ENCODE data around the gene IVD. TPM values are rescaled to one million over a fixed set of nuclear protein-coding genes. Genes with fewer than 3 reads are reported as not detected.

IVD gene
- total and polyA plus RNA-seq, 2 donors = 18.8 to 28.3 TPM

- peaks cover 33 to 47% of the 10 kb centered on the region in 2 donors for H3K36me3 ChIP-seq (ENCODE audit: control insufficient read depth in 2 of 2, insufficient read depth in 2 of 2, low read length in 1 of 2)
- WGBS = 98% methylated on average over 10 of the region's 10 CpGs
- no peak overlapping the region for H3K4me3 ChIP-seq (ENCODE audit: low read length in 2 of 2)
- H3K27me3 ChIP-seq (ENCODE audit: control insufficient read depth in 2 of 2, insufficient read depth in 1 of 2, low read length in 1 of 2) = no peaks in the 10 kb centered on the region
- no peak for DNase-seq (ENCODE audit: low read depth in 6 of 9, low spot score in 9 of 9)
- no peaks in the 10 kb centered on the region for H3K9me3 ChIP-seq (ENCODE audit: control insufficient read depth in 2 of 2, insufficient read depth in 1 of 2, low read length in 1 of 2)
- peaks cover 3 to 14% of the 10 kb centered on the region in 2 donors for H3K4me1 ChIP-seq (ENCODE audit: control insufficient read depth in 2 of 2, insufficient read depth in 2 of 2, low read length in 2 of 2)
- H3K27ac ChIP-seq (ENCODE audit: low read depth in 1 of 2, low read length in 1 of 2) = peak overlapping the region in 1 of 2 donors; percentile 33
Observed at GRCh38 chr15:40465939-40466338, 60.3 kb downstream of the IVD start.

- WGBS = 92% methylated on average over 7 of the region's 7 CpGs
- DNase-seq (ENCODE audit: low read depth in 6 of 9, low spot score in 9 of 9) = no peak
- Histone ChIP-seq H3K9me3 (ENCODE audit: control insufficient read depth in 2 of 2, insufficient read depth in 1 of 2, low read length in 1 of 2) (no peaks in the 10 kb centered on the region), H3K27ac (ENCODE audit: low read depth in 1 of 2, low read length in 1 of 2) (no peak overlapping the region), H3K27me3 (ENCODE audit: control insufficient read depth in 2 of 2, insufficient read depth in 1 of 2, low read length in 1 of 2) (peaks cover 0 to 5% of the 10 kb centered on the region in 2 donors), H3K4me1 (ENCODE audit: control insufficient read depth in 2 of 2, insufficient read depth in 2 of 2, low read length in 2 of 2) (peaks cover 3 to 19% of the 10 kb centered on the region in 2 donors), H3K4me3 (ENCODE audit: low read length in 2 of 2) (no peak overlapping the region), H3K36me3 (ENCODE audit: control insufficient read depth in 2 of 2, insufficient read depth in 2 of 2, low read length in 1 of 2) (peaks cover 31 to 47% of the 10 kb centered on the region in 2 donors)
Observed at GRCh38 chr15:40466426-40467260, 61.0 kb downstream of the IVD start.

GRCh38 chr15:40467261-40467615, 61.6 kb downstream of the IVD start:
- H3K9me3 ChIP-seq (ENCODE audit: control insufficient read depth in 2 of 2, insufficient read depth in 1 of 2, low read length in 1 of 2) = no peaks in the 10 kb centered on the region
- H3K27me3 ChIP-seq (ENCODE audit: control insufficient read depth in 2 of 2, insufficient read depth in 1 of 2, low read length in 1 of 2) = peaks cover 0 to 7% of the 10 kb centered on the region in 2 donors
- peaks cover 28 to 42% of the 10 kb centered on the region in 2 donors for H3K36me3 ChIP-seq (ENCODE audit: control insufficient read depth in 2 of 2, insufficient read depth in 2 of 2, low read length in 1 of 2)
- H3K4me3 ChIP-seq (ENCODE audit: low read length in 2 of 2) = no peak overlapping the region
- peaks cover 7 to 24% of the 10 kb centered on the region in 2 donors for H3K4me1 ChIP-seq (ENCODE audit: control insufficient read depth in 2 of 2, insufficient read depth in 2 of 2, low read length in 2 of 2)
- DNase-seq (ENCODE audit: low read depth in 6 of 9, low spot score in 9 of 9) = no peak
- no peak overlapping the region for H3K27ac ChIP-seq (ENCODE audit: low read depth in 1 of 2, low read length in 1 of 2)

- no peak overlapping the region for H3K27ac ChIP-seq (ENCODE audit: low read depth in 1 of 2, low read length in 1 of 2)
Observed at GRCh38 chr15:40468898-40469331, 63.3 kb downstream of the IVD start.

GRCh38 chr15:40469776-40470390, 64.3 kb downstream of the IVD start:
- Histone ChIP-seq H3K4me1 (ENCODE audit: control insufficient read depth in 2 of 2, insufficient read depth in 2 of 2, low read length in 2 of 2) (peaks cover 11 to 22% of the 10 kb centered on the region in 2 donors), H3K9me3 (ENCODE audit: control insufficient read depth in 2 of 2, insufficient read depth in 1 of 2, low read length in 1 of 2) (no peaks in the 10 kb centered on the region), H3K4me3 (ENCODE audit: low read length in 2 of 2) (peak overlapping the region in 1 of 2 donors; percentile 41), H3K27ac (ENCODE audit: low read depth in 1 of 2, low read length in 1 of 2) (peak overlapping the region in 1 of 2 donors; percentile 20), H3K27me3 (ENCODE audit: control insufficient read depth in 2 of 2, insufficient read depth in 1 of 2, low read length in 1 of 2) (peaks cover 0 to 7% of the 10 kb centered on the region in 2 donors), H3K36me3 (ENCODE audit: control insufficient read depth in 2 of 2, insufficient read depth in 2 of 2, low read length in 1 of 2) (peaks cover 13 to 22% of the 10 kb centered on the region in 2 donors)
- 96% methylated on average over 7 of the region's 7 CpGs for WGBS
- DNase-seq (ENCODE audit: low read depth in 6 of 9, low spot score in 9 of 9) = no peak

More at GRCh38 chr15:40468898-40469331, 63.3 kb downstream of the IVD start:
- no peak for DNase-seq (ENCODE audit: low read depth in 6 of 9, low spot score in 9 of 9)
- Histone ChIP-seq H3K9me3 (ENCODE audit: control insufficient read depth in 2 of 2, insufficient read depth in 1 of 2, low read length in 1 of 2) (no peaks in the 10 kb centered on the region), H3K4me3 (ENCODE audit: low read length in 2 of 2) (no peak overlapping the region), H3K27me3 (ENCODE audit: control insufficient read depth in 2 of 2, insufficient read depth in 1 of 2, low read length in 1 of 2) (peaks cover 0 to 7% of the 10 kb centered on the region in 2 donors), H3K36me3 (ENCODE audit: control insufficient read depth in 2 of 2, insufficient read depth in 2 of 2, low read length in 1 of 2) (peaks cover 21 to 31% of the 10 kb centered on the region in 2 donors), H3K4me1 (ENCODE audit: control insufficient read depth in 2 of 2, insufficient read depth in 2 of 2, low read length in 2 of 2) (peaks cover 11 to 25% of the 10 kb centered on the region in 2 donors)
- WGBS = 95% methylated on average over 4 of the region's 4 CpGs

- Histone ChIP-seq H3K36me3 (ENCODE audit: control insufficient read depth in 2 of 2, insufficient read depth in 2 of 2, low read length in 1 of 2) (peaks cover 7 to 15% of the 10 kb centered on the region in 2 donors), H3K9me3 (ENCODE audit: control insufficient read depth in 2 of 2, insufficient read depth in 1 of 2, low read length in 1 of 2) (no peaks in the 10 kb centered on the region), H3K27ac (ENCODE audit: low read depth in 1 of 2, low read length in 1 of 2) (peak within 1 kb of the TSS; percentile 47 to 61), H3K4me1 (ENCODE audit: control insufficient read depth in 2 of 2, insufficient read depth in 2 of 2, low read length in 2 of 2) (peaks cover 11 to 21% of the 10 kb centered on the region in 2 donors), H3K27me3 (ENCODE audit: control insufficient read depth in 2 of 2, insufficient read depth in 1 of 2, low read length in 1 of 2) (peaks cover 0 to 7% of the 10 kb centered on the region in 2 donors), H3K4me3 (ENCODE audit: low read length in 2 of 2) (peak within 1 kb of the TSS; percentile 61 to 87)
- peak in 6 of 9 donors; percentile 42 to 80 (median 58) for DNase-seq (ENCODE audit: low read depth in 6 of 9, low spot score in 9 of 9)
- 9% methylated on average over 52 of the region's 52 CpGs for WGBS
Observed at GRCh38 chr15:40470423-40471104, 65.0 kb downstream of the IVD start, which contains the start of gene CHST14. TSS of gene CHST14 (plus strand) at chr15:40470984. CDS start at chr15:40471214, 230 bp downstream.

Other genes starting within 250 kb of the IVD start
- gene BUB1B, start 244.7 kb upstream of the IVD start, total RNA-seq = 48.3 TPM
- gene BUB1B, start 244.7 kb upstream of the IVD start, polyA plus RNA-seq = 7.3 TPM
- gene PAK6, start 166.7 kb upstream of the IVD start, total RNA-seq = 0.38 TPM
- 1.3 TPM for gene PAK6, start 166.7 kb upstream of the IVD start, polyA plus RNA-seq
- gene ANKRD63, start 122.7 kb upstream of the IVD start, total RNA-seq = not detected
- gene ANKRD63, start 122.7 kb upstream of the IVD start, polyA plus RNA-seq = not detected
- gene PLCB2, start 97.9 kb upstream of the IVD start, total RNA-seq = 26.5 TPM
- gene PLCB2, start 97.9 kb upstream of the IVD start, polyA plus RNA-seq = 125 TPM
- 10.1 TPM for gene INAFM2, start 82.1 kb upstream of the IVD start, total RNA-seq
- gene INAFM2, start 82.1 kb upstream of the IVD start, polyA plus RNA-seq = 12.8 TPM
- gene CCDC9B, start 64.9 kb upstream of the IVD start, total RNA-seq = 0.28 TPM
- 3.6 TPM for gene CCDC9B, start 64.9 kb upstream of the IVD start, polyA plus RNA-seq
- 0.14 TPM for gene PHGR1, start 54.8 kb upstream of the IVD start, total RNA-seq
- 4.5 TPM for gene PHGR1, start 54.8 kb upstream of the IVD start, polyA plus RNA-seq
- gene DISP2, start 47.6 kb upstream of the IVD start, total RNA-seq = 0.19 TPM
- 0.55 TPM for gene DISP2, start 47.6 kb upstream of the IVD start, polyA plus RNA-seq
- gene KNSTRN, start 23.1 kb upstream of the IVD start, total RNA-seq = 44.4 TPM
- 12.5 TPM for gene KNSTRN, start 23.1 kb upstream of the IVD start, polyA plus RNA-seq
- 9.4 TPM for gene BAHD1, start 35.2 kb downstream of the IVD start, total RNA-seq
- 19.1 TPM for gene BAHD1, start 35.2 kb downstream of the IVD start, polyA plus RNA-seq
- gene CHST14, start 65.2 kb downstream of the IVD start, total RNA-seq = 5.1 TPM
- gene CHST14, start 65.2 kb downstream of the IVD start, polyA plus RNA-seq = 11.9 TPM
- 21.2 TPM for gene CCDC32, start 159.2 kb downstream of the IVD start, total RNA-seq
- 39.2 TPM for gene CCDC32, start 159.2 kb downstream of the IVD start, polyA plus RNA-seq
- 10.7 TPM for gene RPUSD2, start 163.5 kb downstream of the IVD start, total RNA-seq
- 15.2 TPM for gene RPUSD2, start 163.5 kb downstream of the IVD start, polyA plus RNA-seq
- gene KNL1, start 188.5 kb downstream of the IVD start, total RNA-seq = 25.8 TPM
- 2.4 TPM for gene KNL1, start 188.5 kb downstream of the IVD start, polyA plus RNA-seq

Data from thymus (tissue), 11 donors.